Neural cell (in vitro differentiated cells): Measurements from ENCODE around the gene CACNA1C.

ENCODE experiments used
- CTCF ChIP-seq: fragments of 450-650 bp; IDR thresholded peaks from 2 replicates; pipeline ENCODE4 v1.5.1; 2014; ENCODE audit warnings: antibody characterized with exemption, mild to moderate bottlenecking, moderate library complexity; ENCODE audit not compliant: poor library complexity, severe bottlenecking
- MXI1 ChIP-seq: fragments of 450-650 bp; conservative IDR thresholded peaks from 2 replicates; pipeline ENCODE4 v1.6.1; 2014; ENCODE audit warnings: antibody characterized with exemption, mild to moderate bottlenecking; ENCODE audit not compliant: poor library complexity, severe bottlenecking
- POLR2AphosphoS5 ChIP-seq: IDR thresholded peaks from 2 replicates; pipeline ENCODE4 v1.6.1; 2012
- RAD21 ChIP-seq: fragments of 450-650 bp; conservative IDR thresholded peaks from 2 replicates; pipeline ENCODE4 v1.6.1; 2014; ENCODE audit warnings: antibody characterized with exemption, mild to moderate bottlenecking, moderate library complexity
- REST ChIP-seq: IDR thresholded peaks from 2 replicates; pipeline ENCODE4 v1.6.1; 2012; ENCODE audit warnings: borderline replicate concordance
- TAF1 ChIP-seq: IDR thresholded peaks from 2 replicates; pipeline ENCODE4 v1.6.1; 2012; ENCODE audit warnings: low read depth

GRCh38 chr12:2265461-2266167 lies 212.8 kb downstream of the CACNA1C start:
- no peak for TF ChIP-seq CTCF
- TF ChIP-seq REST, result no peak
- no peak for TF ChIP-seq RAD21
- TF ChIP-seq MXI1, result no peak
- no peak for TF ChIP-seq TAF1
- TF ChIP-seq POLR2AphosphoS5, result no peak
